ENCODE data around the gene TMEM8B. TPM values are rescaled to one million over a fixed set of nuclear protein-coding genes. Genes with fewer than 3 reads are reported as not detected.

TMEM8B gene
- total RNA-seq, 1 experiment from 2014 or later: 7.2 TPM

DNA sequence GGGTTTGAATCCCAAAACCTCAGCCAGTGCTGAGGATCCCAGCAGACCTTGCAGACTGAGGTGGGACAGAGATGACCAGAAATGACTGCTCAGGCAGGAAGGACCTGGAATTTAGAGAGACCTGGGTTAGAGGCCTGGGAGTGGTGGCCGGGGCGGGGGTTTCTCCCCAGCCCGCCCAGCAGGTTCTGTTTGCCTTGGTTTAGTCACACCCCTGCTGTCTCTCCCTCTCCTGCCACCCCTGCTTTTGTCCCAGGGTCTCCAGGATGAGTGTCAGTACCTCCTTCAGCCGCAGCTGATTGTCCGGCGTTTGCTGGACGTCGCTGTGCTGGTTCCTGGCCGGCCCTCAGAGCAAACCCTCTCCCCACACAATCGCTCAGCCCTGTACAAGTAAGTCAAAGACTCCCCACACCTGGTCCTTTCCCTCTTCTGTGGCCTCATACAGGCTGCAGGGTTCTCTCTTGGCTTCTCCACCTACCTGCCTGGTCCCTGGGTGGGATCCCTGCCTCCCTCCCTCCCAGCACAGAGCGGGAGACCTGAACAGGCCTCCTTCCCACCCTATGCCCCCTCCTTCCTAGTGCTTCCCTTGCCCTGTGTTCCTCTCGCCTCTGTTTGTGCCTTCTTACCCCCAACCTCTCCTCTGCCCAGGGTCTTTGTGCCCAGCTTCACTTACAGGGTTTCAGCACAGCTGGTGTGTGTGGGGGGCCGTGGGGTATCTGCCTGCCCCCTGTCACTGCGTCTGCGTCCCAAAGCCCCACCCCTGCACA is 12.0 kb downstream of the TMEM8B start:
- H3K4me2 ChIP-seq (ENCODE audit: low read length): no peak overlapping the region
- no TSS peak for BruUV-seq (replicated peaks)
- ATAC-seq (no peak), DNase-seq (ENCODE audit: low read depth, low spot score) (no peak)
- CTCF ChIA-PET: no interaction called here
- H3K9ac ChIP-seq (ENCODE audit: low read length): no peak overlapping the region
- RAD21 ChIA-PET (ENCODE audit: low non-redundant PET in 1 of 2, low total read pairs in 2 of 2, uncharacterized antibody in 2 of 2, unreplicated experiment in 2 of 2): no interaction called here
- no peaks in the 10 kb centered on the region for H4K20me1 ChIP-seq (ENCODE audit: insufficient read depth)
- no peaks in the 10 kb centered on the region for H3K9me2 ChIP-seq (ENCODE audit: insufficient read depth)
- H3K4me1 ChIP-seq (ENCODE audit: control insufficient read depth in 1 of 2, insufficient read depth in 2 of 2, low read length in 2 of 2): peaks cover 0 to 13% of the 10 kb centered on the region in 2 experiments; a peak in 2 of 4 replicates
- TF ChIP-seq EZH2 (IDR thresholded peaks at IDR 0.05) (no peak), SIN3A (IDR thresholded peaks at IDR 0.05; ENCODE audit: low read depth) (no peak), ZFX (IDR thresholded peaks at IDR 0.05) (no peak), ZNF274 (IDR thresholded peaks at IDR 0.05; ENCODE audit: low read depth, low read length) (no peak), RAD21 (IDR thresholded peaks at IDR 0.05; ENCODE audit: low read depth) (no peak), YY1 (IDR thresholded peaks at IDR 0.05; ENCODE audit: extremely low read depth, insufficient replicate concordance, low read depth, low read length) (no peak), POLR2AphosphoS5 (IDR thresholded peaks at IDR 0.05; ENCODE audit: low read depth, low read length) (no peak), CBX3 (IDR thresholded peaks at IDR 0.05; ENCODE audit: low read depth) (no peak), SRF (IDR thresholded peaks at IDR 0.05; ENCODE audit: low read depth) (no peak), TCF7L2 (IDR thresholded peaks at IDR 0.05; ENCODE audit: borderline replicate concordance, extremely low read depth, insufficient read depth, insufficient read length) (no peak), ELF1 (IDR thresholded peaks at IDR 0.05; ENCODE audit: borderline replicate concordance, low read depth) (no peak), JUND (IDR thresholded peaks at IDR 0.05) (no peak), SP1 (IDR thresholded peaks at IDR 0.05; ENCODE audit: low read depth) (no peak)
- TF ChIP-seq, protein P1, sequence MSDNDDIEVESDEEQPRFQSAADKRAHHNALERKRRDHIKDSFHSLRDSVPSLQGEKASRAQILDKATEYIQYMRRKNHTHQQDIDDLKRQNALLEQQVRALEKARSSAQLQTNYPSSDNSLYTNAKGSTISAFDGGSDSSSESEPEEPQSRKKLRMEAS (IDR thresholded peaks at IDR 0.05): no peak
- TF ChIP-seq, protein P2, sequence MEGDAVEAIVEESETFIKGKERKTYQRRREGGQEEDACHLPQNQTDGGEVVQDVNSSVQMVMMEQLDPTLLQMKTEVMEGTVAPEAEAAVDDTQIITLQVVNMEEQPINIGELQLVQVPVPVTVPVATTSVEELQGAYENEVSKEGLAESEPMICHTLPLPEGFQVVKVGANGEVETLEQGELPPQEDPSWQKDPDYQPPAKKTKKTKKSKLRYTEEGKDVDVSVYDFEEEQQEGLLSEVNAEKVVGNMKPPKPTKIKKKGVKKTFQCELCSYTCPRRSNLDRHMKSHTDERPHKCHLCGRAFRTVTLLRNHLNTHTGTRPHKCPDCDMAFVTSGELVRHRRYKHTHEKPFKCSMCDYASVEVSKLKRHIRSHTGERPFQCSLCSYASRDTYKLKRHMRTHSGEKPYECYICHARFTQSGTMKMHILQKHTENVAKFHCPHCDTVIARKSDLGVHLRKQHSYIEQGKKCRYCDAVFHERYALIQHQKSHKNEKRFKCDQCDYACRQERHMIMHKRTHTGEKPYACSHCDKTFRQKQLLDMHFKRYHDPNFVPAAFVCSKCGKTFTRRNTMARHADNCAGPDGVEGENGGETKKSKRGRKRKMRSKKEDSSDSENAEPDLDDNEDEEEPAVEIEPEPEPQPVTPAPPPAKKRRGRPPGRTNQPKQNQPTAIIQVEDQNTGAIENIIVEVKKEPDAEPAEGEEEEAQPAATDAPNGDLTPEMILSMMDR (IDR thresholded peaks at IDR 0.05 in 2 of 3, conservative IDR thresholded peaks at IDR 0.05 in 1 of 3; ENCODE audit: borderline replicate concordance in 1 of 3, insufficient read depth in 1 of 3, low read depth in 2 of 3, low read length in 2 of 3): no peak
- TF ChIP-seq, protein P3, sequence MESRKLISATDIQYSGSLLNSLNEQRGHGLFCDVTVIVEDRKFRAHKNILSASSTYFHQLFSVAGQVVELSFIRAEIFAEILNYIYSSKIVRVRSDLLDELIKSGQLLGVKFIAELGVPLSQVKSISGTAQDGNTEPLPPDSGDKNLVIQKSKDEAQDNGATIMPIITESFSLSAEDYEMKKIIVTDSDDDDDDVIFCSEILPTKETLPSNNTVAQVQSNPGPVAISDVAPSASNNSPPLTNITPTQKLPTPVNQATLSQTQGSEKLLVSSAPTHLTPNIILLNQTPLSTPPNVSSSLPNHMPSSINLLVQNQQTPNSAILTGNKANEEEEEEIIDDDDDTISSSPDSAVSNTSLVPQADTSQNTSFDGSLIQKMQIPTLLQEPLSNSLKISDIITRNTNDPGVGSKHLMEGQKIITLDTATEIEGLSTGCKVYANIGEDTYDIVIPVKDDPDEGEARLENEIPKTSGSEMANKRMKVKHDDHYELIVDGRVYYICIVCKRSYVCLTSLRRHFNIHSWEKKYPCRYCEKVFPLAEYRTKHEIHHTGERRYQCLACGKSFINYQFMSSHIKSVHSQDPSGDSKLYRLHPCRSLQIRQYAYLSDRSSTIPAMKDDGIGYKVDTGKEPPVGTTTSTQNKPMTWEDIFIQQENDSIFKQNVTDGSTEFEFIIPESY (IDR thresholded peaks at IDR 0.05; ENCODE audit: extremely low read depth, insufficient replicate concordance, low read length): no peak
- TF ChIP-seq, protein P4, sequence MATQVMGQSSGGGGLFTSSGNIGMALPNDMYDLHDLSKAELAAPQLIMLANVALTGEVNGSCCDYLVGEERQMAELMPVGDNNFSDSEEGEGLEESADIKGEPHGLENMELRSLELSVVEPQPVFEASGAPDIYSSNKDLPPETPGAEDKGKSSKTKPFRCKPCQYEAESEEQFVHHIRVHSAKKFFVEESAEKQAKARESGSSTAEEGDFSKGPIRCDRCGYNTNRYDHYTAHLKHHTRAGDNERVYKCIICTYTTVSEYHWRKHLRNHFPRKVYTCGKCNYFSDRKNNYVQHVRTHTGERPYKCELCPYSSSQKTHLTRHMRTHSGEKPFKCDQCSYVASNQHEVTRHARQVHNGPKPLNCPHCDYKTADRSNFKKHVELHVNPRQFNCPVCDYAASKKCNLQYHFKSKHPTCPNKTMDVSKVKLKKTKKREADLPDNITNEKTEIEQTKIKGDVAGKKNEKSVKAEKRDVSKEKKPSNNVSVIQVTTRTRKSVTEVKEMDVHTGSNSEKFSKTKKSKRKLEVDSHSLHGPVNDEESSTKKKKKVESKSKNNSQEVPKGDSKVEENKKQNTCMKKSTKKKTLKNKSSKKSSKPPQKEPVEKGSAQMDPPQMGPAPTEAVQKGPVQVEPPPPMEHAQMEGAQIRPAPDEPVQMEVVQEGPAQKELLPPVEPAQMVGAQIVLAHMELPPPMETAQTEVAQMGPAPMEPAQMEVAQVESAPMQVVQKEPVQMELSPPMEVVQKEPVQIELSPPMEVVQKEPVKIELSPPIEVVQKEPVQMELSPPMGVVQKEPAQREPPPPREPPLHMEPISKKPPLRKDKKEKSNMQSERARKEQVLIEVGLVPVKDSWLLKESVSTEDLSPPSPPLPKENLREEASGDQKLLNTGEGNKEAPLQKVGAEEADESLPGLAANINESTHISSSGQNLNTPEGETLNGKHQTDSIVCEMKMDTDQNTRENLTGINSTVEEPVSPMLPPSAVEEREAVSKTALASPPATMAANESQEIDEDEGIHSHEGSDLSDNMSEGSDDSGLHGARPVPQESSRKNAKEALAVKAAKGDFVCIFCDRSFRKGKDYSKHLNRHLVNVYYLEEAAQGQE (IDR thresholded peaks at IDR 0.05; ENCODE audit: low read depth): no peak
- no peaks in the 10 kb centered on the region for H3K36me3 ChIP-seq (ENCODE audit: control insufficient read depth in 1 of 2, insufficient read depth in 2 of 2, low read length in 2 of 2)
- intact Hi-C loops (cut with micrococcal nuclease): no loop called here
- no peak overlapping the region for H2AFZ ChIP-seq (ENCODE audit: low read depth, low read length, poor library complexity, severe bottlenecking)
- H3K9me3 ChIP-seq (ENCODE audit: control insufficient read depth in 1 of 2, insufficient read depth in 1 of 2, low read depth in 1 of 2, low read length in 2 of 2): no peaks in the 10 kb centered on the region
- H3K27ac ChIP-seq (ENCODE audit: low read depth, low read length): no peak overlapping the region
- POLR2A ChIA-PET: no interaction called here
- H3K27me3 ChIP-seq (ENCODE audit: insufficient read depth, low read length): no peaks in the 10 kb centered on the region
- no peaks in the 10 kb centered on the region for H3K79me2 ChIP-seq (ENCODE audit: insufficient read depth, low read length)
- H3K4me3 ChIP-seq (replicated peaks in 1 of 2; ENCODE audit: low read depth in 1 of 2, low read length in 2 of 2): no peak overlapping the region
